Panc1 (cell line): ENCODE data around the gene TRIM44. TPM values are rescaled to one million over a fixed set of nuclear protein-coding genes. Genes with fewer than 3 reads are reported as not detected.
"Not testable (repeated sequence)": the region's sequence is repeated elsewhere in the genome, so short reads cannot be mapped to it uniquely, and the experiment has no call there.

Experiments
- ATAC-seq: fragments of 200-7000 bp; cut with Tn5 transposase; 2 replicates; pipeline ENCODE4 v1.9.1; 2020; ENCODE audit warnings: mild to moderate bottlenecking, moderate library complexity
- BruUV-seq: library from RNA; stranded (reverse); fragments of 400-500 nt; replicated peaks from 2 replicates; lab custom pipeline; 2021; lab: Mats Ljungman, UMichigan
- CTCF ChIA-PET: fragments of 300-600 bp; sonication (Branson Sonifier 250); formaldehyde crosslinking; loops from one replicate; lab custom pipeline; 2022; ENCODE audit warnings: antibody characterized with exemption; lab: Charles Lee
- POLR2A ChIA-PET: fragments of 300-600 bp; sonication (Branson Sonifier 250); formaldehyde crosslinking; loops from one replicate; lab custom pipeline; 2022; ENCODE audit warnings: antibody characterized with exemption; lab: Charles Lee
- DNase-seq: peaks from one replicate; pipeline ENCODE4 v3.0.0-alpha.2; 2010; ENCODE audit warnings: low read depth, low spot score
- H3K27ac ChIP-seq: 2 replicates; pipeline ENCODE4 v1.5.1; 2011; ENCODE audit warnings: mild to moderate bottlenecking, low read length, inconsistent platforms
- H3K27me3 ChIP-seq: fragments of 200-500 bp; sonication (Bioruptor generic); 2 replicates; pipeline ENCODE4 v1.6.0; 2014; ENCODE audit warnings: low read length, inconsistent platforms; ENCODE audit not compliant: control insufficient read depth, insufficient read depth
- H3K36me3 ChIP-seq: fragments of 200-500 bp; sonication (Bioruptor generic); 2 replicates; pipeline ENCODE4 v1.5.1; 2014; ENCODE audit warnings: inconsistent platforms, mild to moderate bottlenecking, low read length, moderate library complexity; ENCODE audit not compliant: control insufficient read depth, insufficient read depth
- H3K4me1 ChIP-seq: 2 replicates; pipeline ENCODE4 v1.5.1; 2011; ENCODE audit warnings: inconsistent platforms, mild to moderate bottlenecking, low read length, moderate library complexity; ENCODE audit not compliant: control insufficient read depth, insufficient read depth
- H3K4me3 ChIP-seq, 2 experiments: 2 replicates each; pipeline ENCODE4 v1.5.1; 2011 to 2012; ENCODE audit warnings: low read depth in 2 of 2, low read length in 2 of 2, mild to moderate bottlenecking in 2 of 2, inconsistent platforms in 1 of 2, moderate library complexity in 1 of 2
- H3K9me3 ChIP-seq: fragments of 200-500 bp; sonication (Bioruptor generic); 2 replicates; pipeline ENCODE4 v1.5.1; 2014; ENCODE audit warnings: low read depth, mild to moderate bottlenecking, inconsistent platforms, low read length, moderate library complexity; ENCODE audit not compliant: control insufficient read depth, insufficient read depth
- POLR2AphosphoS5 ChIP-seq: IDR thresholded peaks from 2 replicates; pipeline ENCODE4 v1.6.1; 2012; ENCODE audit warnings: mild to moderate bottlenecking, low read depth, low read length, moderate library complexity
- SIN3A ChIP-seq: IDR thresholded peaks from 2 replicates; pipeline ENCODE4 v1.6.1; 2012; ENCODE audit warnings: low read depth, mild to moderate bottlenecking, low read length, moderate library complexity, borderline replicate concordance; ENCODE audit not compliant: insufficient read depth
- TCF7L2 ChIP-seq: IDR thresholded peaks from 2 replicates; pipeline ENCODE4 v1.6.1; 2011; ENCODE audit warnings: mild to moderate bottlenecking, low read depth, low read length, inconsistent platforms
- in situ Hi-C: cut with HindIII; loops from 2 replicates; pipeline ENCODE4 v1.10.0; 2016; ENCODE audit warnings: low sequenced_read_pairs, low pct_unique_long_range_greater_than_20kb
- intact Hi-C: fragments of 100-400 bp; cut with micrococcal nuclease; formaldehyde crosslinking; loops from one replicate; pipeline ENCODE4 v1.10.0; 2022; ENCODE audit not compliant: unreplicated experiment
- total RNA-seq: library from RNA; stranded (reverse); gene quantifications from one replicate; pipeline ENCODE4 v1.2.1, GENCODE V29; 2021; ENCODE audit not compliant: unreplicated experiment
- TF ChIP-seq, protein P1 (sequence below): fragments of 450-650 bp; IDR thresholded peaks from 2 replicates; pipeline ENCODE4 v1.5.1; 2017; ENCODE audit warnings: mild to moderate bottlenecking
- TF ChIP-seq, protein P2 (sequence below), 2 experiments: IDR thresholded peaks; 2 replicates each; pipeline ENCODE4 v1.6.1; 2011 to 2012; ENCODE audit warnings: low read depth in 2 of 2, control low read depth in 1 of 2, low read length in 1 of 2, mild to moderate bottlenecking in 1 of 2, moderate library complexity in 1 of 2; ENCODE audit not compliant: insufficient read depth in 1 of 2

Gene TRIM44
- total RNA-seq, 1 experiment from 2014 or later = 80.3 TPM

DNA sequence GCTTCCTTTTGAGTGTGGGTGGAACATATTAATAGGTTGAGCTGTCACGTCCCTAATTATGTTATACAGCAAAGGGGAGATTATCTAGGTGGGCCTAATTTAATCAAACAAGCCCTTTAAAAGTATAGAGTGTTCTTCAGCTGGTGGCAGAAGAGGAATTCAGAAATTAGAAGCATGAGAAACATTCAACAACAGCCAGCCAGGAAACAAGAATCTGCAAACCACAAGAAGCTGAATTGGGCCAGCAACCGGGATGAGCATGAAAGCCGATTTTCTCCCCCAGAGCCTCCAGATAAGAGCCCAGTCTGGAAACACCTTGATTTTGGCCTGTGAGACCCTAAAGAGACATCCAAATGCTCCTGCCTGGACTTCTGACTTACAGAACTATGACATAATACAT is 175.5 kb downstream of the TRIM44 start:
- H3K36me3 ChIP-seq = no peaks in the 10 kb centered on the region
- POLR2A ChIA-PET = no interaction called here
- BruUV-seq = no TSS peak
- in situ Hi-C loops (no loop called here), intact Hi-C loops (no loop called here)
- CTCF ChIA-PET = no interaction called here
- DNase-seq (no peak), ATAC-seq (no peak)
- H3K4me1 ChIP-seq = no peaks in the 10 kb centered on the region
- H3K9me3 ChIP-seq = no peaks in the 10 kb centered on the region
- H3K27me3 ChIP-seq = no peaks in the 10 kb centered on the region
- TF ChIP-seq TCF7L2 = no peak
- TF ChIP-seq SIN3A = no peak
- no peak overlapping the region for H3K27ac ChIP-seq
- no peak overlapping the region for H3K4me3 ChIP-seq

DNA sequence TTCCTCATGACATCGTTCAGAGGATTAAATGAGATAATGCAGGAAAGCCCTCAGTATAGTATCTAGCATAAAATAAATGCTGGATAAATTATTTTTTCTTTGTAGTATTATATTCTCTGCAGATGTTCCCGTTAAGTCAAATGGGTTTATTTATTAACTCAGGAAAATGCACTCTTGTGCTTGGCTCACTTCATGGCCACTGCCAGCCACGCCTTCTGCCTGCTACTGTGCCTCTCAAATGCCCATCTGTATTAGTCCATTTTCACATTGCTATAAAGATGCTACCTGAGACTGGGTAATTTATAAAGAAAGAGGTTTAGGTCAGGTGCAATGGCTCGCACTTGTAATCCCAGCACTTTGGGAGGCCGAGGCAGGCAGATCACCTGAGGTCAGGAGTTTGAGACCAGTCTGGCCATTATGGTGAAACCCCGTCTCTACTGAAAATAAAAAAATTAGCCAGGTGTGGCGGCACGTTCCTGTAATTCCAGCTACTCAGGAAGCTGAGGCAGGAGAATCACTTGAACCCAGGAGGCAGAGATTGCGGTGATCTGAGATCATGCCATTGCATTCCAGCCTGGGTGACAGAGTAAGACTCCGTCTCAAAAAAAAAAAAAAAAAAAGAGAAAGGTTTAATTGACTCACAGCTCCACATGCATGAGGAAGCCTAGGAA is 176.3 kb downstream of the TRIM44 start:
- H3K9me3 ChIP-seq, POLR2A ChIA-PET, H3K4me3 ChIP-seq, DNase-seq, H3K36me3 ChIP-seq, intact Hi-C loops, in situ Hi-C loops, H3K4me1 ChIP-seq, BruUV-seq, ATAC-seq, H3K27ac ChIP-seq, H3K27me3 ChIP-seq: not testable (repeated sequence)
- CTCF ChIA-PET = interaction anchor here (1.6 kb wide), 1 partner anchor 17 kb away, joined by 5 read pairs; no protein-coding TSS in a partner anchor

DNA sequence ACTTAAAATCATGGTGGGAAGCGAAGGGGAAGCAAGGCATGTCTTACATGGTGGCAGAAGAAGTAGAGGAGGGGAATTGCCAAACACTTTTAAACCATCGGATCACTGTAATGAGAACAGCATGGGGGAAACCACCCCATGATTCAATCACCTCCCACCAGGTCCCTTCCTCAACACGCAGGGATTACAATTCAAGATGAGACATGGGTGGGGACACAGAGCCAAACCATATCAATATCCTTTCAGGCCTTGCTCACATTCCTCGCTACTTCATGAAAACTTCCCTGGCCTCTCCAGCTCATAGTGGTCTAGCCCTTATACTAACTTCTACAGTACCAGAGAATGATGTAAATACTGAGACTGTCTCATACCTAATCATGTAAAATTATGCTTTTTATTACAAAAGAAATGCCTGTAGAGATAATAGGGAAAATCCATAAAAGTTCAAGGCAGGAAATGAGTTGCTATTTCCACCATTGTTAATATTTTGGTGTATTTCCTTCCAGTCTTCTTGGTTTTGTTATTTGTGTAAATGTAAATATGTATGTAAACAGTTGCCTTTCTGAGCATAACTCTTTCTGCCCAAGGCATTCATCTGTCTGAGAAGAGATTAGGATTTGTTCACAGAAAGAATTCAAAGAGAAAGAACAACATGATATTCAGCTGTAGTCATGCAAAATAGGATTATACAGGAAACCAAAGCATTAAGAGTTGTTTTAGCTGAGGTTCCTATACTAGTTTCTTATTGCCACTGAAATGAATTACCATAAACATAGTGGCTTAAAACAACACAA is 177.0 kb downstream of the TRIM44 start:
- ChIA-PET CTCF (interaction anchor here (1.6 kb wide), 1 partner anchor 17 kb away, joined by 5 read pairs; no protein-coding TSS in a partner anchor), POLR2A (no interaction called here)
- H3K27ac ChIP-seq = no peak overlapping the region
- no peak for TF ChIP-seq SIN3A
- TF ChIP-seq, protein P1, sequence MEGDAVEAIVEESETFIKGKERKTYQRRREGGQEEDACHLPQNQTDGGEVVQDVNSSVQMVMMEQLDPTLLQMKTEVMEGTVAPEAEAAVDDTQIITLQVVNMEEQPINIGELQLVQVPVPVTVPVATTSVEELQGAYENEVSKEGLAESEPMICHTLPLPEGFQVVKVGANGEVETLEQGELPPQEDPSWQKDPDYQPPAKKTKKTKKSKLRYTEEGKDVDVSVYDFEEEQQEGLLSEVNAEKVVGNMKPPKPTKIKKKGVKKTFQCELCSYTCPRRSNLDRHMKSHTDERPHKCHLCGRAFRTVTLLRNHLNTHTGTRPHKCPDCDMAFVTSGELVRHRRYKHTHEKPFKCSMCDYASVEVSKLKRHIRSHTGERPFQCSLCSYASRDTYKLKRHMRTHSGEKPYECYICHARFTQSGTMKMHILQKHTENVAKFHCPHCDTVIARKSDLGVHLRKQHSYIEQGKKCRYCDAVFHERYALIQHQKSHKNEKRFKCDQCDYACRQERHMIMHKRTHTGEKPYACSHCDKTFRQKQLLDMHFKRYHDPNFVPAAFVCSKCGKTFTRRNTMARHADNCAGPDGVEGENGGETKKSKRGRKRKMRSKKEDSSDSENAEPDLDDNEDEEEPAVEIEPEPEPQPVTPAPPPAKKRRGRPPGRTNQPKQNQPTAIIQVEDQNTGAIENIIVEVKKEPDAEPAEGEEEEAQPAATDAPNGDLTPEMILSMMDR = no peak
- TF ChIP-seq, protein P2, sequence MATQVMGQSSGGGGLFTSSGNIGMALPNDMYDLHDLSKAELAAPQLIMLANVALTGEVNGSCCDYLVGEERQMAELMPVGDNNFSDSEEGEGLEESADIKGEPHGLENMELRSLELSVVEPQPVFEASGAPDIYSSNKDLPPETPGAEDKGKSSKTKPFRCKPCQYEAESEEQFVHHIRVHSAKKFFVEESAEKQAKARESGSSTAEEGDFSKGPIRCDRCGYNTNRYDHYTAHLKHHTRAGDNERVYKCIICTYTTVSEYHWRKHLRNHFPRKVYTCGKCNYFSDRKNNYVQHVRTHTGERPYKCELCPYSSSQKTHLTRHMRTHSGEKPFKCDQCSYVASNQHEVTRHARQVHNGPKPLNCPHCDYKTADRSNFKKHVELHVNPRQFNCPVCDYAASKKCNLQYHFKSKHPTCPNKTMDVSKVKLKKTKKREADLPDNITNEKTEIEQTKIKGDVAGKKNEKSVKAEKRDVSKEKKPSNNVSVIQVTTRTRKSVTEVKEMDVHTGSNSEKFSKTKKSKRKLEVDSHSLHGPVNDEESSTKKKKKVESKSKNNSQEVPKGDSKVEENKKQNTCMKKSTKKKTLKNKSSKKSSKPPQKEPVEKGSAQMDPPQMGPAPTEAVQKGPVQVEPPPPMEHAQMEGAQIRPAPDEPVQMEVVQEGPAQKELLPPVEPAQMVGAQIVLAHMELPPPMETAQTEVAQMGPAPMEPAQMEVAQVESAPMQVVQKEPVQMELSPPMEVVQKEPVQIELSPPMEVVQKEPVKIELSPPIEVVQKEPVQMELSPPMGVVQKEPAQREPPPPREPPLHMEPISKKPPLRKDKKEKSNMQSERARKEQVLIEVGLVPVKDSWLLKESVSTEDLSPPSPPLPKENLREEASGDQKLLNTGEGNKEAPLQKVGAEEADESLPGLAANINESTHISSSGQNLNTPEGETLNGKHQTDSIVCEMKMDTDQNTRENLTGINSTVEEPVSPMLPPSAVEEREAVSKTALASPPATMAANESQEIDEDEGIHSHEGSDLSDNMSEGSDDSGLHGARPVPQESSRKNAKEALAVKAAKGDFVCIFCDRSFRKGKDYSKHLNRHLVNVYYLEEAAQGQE (IDR thresholded peaks at IDR 0.05; ENCODE audit: insufficient read depth in 1 of 2, low read depth in 2 of 2, low read length in 1 of 2) = no peak
- TF ChIP-seq TCF7L2 = no peak
- no peak for TF ChIP-seq POLR2AphosphoS5
- no peaks in the 10 kb centered on the region for H3K9me3 ChIP-seq
- H3K4me1 ChIP-seq = no peaks in the 10 kb centered on the region
- H3K27me3 ChIP-seq = no peaks in the 10 kb centered on the region
- no TSS peak for BruUV-seq
- H3K4me3 ChIP-seq = no peak overlapping the region
- intact Hi-C loops = no loop called here
- ATAC-seq = no peak
- in situ Hi-C loops = no loop called here
- DNase-seq = no peak
- no peaks in the 10 kb centered on the region for H3K36me3 ChIP-seq
